D721Med (cell line): ENCODE data around the gene SARDH.

Experiments used
- DNase-seq: peaks from one replicate; pipeline ENCODE4 v3.0.0; 2011; ENCODE audit warnings: low spot score; ENCODE audit not compliant: insufficient read length
- FAIRE-seq: peaks from 2 replicates; lab custom pipeline; 2011; peaks lifted over from hg19 to GRCh38; lab: Jason Lieb, UNC
- TF ChIP-seq, protein P1 (sequence below): IDR thresholded peaks from 2 replicates; pipeline ENCODE4 v1.5.1; 2012; ENCODE audit warnings: mild to moderate bottlenecking, control low read depth; ENCODE audit not compliant: insufficient read depth; ENCODE audit errors: missing control alignments

The SARDH gene

DNA sequence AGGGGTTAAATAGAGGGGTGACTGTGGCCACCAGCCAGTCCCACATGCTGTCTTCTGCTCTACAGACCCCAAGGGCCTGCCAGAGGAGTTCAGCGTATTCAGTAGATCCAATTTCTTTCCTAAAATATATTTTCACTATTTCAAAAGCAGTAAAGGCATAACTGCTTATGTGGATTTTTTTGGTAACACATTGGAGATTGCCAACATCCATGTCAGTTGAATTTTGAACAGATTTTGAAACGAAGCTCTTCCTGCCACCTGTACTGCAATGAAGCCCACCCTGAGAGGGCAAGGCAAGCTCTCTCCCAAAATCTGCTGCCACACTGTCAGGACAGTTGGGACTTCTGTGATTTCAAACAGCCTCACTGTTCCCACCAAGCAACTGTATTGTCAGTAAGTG lies 37.1 kb upstream of the SARDH start:
- DNase-seq (no peak), FAIRE-seq (no peak)
- TF ChIP-seq, protein P1, sequence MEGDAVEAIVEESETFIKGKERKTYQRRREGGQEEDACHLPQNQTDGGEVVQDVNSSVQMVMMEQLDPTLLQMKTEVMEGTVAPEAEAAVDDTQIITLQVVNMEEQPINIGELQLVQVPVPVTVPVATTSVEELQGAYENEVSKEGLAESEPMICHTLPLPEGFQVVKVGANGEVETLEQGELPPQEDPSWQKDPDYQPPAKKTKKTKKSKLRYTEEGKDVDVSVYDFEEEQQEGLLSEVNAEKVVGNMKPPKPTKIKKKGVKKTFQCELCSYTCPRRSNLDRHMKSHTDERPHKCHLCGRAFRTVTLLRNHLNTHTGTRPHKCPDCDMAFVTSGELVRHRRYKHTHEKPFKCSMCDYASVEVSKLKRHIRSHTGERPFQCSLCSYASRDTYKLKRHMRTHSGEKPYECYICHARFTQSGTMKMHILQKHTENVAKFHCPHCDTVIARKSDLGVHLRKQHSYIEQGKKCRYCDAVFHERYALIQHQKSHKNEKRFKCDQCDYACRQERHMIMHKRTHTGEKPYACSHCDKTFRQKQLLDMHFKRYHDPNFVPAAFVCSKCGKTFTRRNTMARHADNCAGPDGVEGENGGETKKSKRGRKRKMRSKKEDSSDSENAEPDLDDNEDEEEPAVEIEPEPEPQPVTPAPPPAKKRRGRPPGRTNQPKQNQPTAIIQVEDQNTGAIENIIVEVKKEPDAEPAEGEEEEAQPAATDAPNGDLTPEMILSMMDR = no peak

DNA sequence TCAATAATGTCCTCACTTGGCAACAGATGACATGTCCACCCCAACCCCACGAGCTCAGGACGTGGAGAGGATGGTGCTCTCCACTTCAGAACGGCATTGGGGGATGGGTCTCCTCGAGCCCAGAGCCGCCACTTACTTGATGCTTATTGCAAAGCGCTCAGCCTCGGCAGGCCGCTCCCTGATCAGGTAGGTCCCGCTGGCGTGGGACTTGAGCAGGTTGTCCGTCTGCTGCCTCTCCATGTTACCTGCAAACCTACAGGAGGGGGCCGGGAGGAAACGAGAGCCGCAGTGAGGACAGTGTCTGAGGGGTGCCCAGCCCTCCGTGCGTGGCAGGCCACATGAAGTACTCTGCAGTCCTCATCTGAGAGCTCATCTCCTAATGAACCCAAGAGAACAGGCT lies 36.6 kb upstream of the SARDH start:
- DNase-seq = no peak
- no peak for FAIRE-seq
- TF ChIP-seq, protein P1 = no peak

DNA sequence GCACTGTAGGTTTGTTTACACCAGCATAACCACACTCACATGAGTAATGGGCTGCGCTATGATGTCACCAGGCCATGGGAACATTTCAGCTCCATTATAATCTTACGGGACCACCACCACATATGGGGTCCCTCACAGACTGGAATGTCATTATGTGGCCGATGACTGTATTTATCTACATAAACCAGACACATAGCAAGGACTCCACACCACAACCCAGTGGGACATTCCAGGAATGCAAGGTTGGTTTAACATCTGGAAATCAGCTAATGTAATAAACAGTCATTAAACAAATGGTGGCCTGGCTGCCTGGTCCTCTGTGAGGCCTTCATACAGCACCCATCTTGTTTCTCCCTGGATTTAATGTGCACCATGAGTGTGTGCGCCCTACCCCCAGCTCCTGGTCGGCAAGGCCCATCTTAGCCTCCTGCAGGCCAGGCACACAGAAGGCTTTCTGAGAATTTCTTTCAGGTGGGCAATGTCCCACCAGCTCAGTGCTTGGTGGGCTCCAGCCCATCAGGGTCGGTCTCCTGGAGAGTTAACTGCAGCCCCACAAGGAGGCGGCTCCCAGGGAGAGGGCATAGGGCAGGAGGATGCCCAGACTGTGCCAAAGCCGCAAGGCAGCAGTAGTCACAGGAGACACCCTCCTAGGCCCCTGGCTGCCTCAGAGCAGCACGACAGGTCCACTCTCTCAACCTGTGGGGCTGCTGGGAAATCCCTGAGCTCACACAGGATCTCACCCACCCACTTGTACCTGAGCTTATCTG lies 35.9 kb upstream of the SARDH start:
- DNase-seq (no peak), FAIRE-seq (no peak)

DNA sequence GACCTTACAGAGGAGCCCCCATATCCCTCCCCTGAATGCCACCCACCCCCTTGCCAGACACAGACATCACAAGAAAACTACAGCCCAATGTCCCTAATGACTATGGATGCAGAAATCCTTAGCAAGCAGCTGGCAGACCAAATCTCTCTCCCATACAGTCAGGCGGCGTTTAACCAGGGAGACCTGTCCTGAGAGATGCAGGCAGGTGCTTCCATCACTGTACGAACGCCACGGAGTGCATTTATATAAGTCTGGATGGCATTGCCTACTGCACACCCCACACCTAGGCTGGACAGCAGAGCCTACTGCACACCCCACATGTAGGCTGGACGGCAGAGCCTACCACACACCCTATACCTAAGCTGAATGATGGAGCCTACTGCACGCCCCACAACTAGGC lies 34.4 kb upstream of the SARDH start:
- TF ChIP-seq, protein P1 = no peak
- no peak for FAIRE-seq
- no peak for DNase-seq

More for the DNA sequence above, 35.9 kb upstream of the SARDH start:
- TF ChIP-seq, protein P1 = no peak

DNA sequence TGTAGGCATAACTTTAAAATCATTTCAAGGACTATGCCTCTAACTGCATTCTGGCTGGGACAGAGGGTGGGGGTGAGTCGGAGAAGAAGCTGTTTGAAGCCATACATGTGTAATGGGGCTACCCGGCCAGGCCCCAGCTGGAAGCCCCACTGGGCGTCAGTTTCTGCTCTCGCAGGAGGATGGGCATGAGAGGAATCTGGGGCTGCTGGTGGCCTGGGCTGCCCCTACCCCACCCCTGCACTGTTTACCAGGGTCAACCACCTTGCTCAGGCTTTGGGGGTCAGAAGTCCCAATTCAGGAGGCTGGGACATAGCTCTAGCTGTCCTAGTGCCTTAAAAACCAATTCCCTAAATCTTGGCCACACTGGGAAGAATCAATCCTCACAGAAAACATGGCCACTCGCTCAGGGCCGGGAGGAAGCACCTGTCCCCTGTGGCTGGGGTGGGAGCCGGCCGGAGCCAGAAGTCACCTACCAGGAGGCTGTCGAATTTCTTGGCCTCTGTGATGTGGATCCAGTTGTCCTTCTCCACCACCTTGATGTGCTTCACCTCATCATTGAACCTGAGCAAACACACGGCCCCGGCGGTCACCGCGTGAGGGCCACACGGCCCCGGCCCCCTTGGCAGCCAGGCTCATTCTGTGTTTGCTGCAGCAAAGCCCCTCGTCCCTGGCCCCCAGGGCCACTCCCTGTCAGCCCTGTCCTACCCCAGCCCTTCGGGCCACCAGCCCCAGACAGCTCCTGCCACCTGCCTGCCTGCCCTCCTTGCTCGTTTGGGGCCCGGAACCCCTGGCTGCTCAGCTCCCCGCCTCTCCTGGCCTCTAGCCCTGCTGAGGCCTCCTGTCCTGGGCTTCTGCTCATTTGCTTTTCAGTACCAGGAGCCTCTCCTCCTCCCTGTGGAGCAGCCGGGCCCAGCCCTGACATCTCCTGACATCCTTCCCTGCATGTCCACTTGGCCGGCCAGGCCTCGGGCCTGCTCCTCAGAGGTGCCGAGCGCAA lies 33.6 kb upstream of the SARDH start:
- FAIRE-seq (no peak), DNase-seq (no peak)

DNA sequence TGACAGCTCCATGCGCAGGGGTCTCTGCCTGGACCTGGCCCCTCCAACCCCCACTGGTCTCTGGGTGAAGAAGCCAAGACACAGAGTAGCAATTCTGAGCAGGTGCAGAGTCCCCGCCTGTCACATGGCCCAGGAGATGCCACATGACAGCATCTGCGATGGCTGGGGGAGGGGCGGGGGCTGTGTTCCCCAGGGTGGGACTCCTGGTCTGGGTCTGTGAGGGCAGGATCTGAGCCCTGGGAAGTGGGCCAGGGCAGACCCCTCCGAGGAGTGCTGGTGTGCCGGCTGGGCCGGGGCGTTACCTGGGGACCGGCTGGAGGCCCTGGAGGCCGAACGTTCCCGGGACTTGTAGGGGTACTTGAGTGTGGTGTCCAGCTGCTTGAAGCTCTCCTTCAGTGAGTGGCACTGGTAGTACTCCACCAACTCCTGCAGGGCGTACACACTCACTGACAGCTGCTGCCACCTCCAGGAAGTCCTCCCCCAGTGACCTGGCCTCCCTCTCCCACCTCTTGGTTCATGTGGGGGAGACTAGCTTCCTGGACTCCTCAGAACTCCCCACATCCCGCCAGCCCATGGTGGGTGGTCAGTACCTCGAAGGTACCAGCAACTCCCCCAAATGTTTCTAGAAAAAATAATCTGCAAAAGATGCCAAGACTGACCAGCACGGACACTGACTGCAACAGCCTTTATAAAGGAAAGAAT lies 32.1 kb upstream of the SARDH start:
- TF ChIP-seq, protein P1 = no peak
- no peak for FAIRE-seq
- DNase-seq = no peak

More for the DNA sequence above, 33.6 kb upstream of the SARDH start:
- TF ChIP-seq, protein P1 = no peak
